AG09309 (cell line): Measurements from ENCODE around the gene LATS2.

Source experiments
- DNase-seq: peaks from one replicate; pipeline ENCODE4 v3.0.0-alpha.2; 2010; ENCODE audit warnings: low read depth
- H3K4me3 ChIP-seq: 2 replicates; pipeline ENCODE4 v1.5.1; 2011; ENCODE audit warnings: mild to moderate bottlenecking, low read depth, low read length, moderate library complexity; ENCODE audit not compliant: control insufficient read depth
- TF ChIP-seq, protein P1 (sequence below): IDR thresholded peaks from 2 replicates; pipeline ENCODE4 v1.5.1; 2011; ENCODE audit warnings: mild to moderate bottlenecking, low read depth, low read length, inconsistent platforms; ENCODE audit not compliant: insufficient read depth, control insufficient read depth; ENCODE audit errors: missing control alignments

The LATS2 gene

GRCh38 chr13:20974981-20975585 lies 86.3 kb downstream of the LATS2 start:
- DNase-seq = no peak
- no peak overlapping the region for H3K4me3 ChIP-seq
- TF ChIP-seq, protein P1, sequence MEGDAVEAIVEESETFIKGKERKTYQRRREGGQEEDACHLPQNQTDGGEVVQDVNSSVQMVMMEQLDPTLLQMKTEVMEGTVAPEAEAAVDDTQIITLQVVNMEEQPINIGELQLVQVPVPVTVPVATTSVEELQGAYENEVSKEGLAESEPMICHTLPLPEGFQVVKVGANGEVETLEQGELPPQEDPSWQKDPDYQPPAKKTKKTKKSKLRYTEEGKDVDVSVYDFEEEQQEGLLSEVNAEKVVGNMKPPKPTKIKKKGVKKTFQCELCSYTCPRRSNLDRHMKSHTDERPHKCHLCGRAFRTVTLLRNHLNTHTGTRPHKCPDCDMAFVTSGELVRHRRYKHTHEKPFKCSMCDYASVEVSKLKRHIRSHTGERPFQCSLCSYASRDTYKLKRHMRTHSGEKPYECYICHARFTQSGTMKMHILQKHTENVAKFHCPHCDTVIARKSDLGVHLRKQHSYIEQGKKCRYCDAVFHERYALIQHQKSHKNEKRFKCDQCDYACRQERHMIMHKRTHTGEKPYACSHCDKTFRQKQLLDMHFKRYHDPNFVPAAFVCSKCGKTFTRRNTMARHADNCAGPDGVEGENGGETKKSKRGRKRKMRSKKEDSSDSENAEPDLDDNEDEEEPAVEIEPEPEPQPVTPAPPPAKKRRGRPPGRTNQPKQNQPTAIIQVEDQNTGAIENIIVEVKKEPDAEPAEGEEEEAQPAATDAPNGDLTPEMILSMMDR = no peak

- no peak overlapping the region for H3K4me3 ChIP-seq
- TF ChIP-seq, protein P1 = no peak
- DNase-seq = no peak
These were observed 87.4 kb downstream of the LATS2 start for GRCh38 chr13:20973886-20974425.

GRCh38 chr13:20972731-20973130 lies 88.7 kb downstream of the LATS2 start:
- no peak for DNase-seq
- TF ChIP-seq, protein P1 = no peak
- H3K4me3 ChIP-seq = no peak overlapping the region

DNA sequence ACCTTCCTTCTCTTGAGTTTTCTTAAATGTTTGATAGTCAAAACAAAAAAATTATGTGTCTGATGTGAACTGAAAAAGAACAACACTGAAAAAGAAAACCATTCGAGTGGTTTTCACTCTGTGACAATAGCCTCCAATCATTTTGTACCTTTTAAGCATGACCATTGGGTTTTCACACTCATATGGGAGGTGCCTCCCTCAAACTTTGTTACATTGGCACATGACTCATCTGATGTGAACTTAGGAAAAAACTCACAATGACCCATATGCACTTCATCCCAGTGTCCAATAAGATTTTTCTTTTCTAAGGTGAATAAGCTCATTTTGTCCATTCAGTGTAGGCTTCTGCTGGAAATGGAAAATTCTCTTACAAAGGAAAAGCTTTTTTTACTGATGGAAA lies 92.2 kb downstream of the LATS2 start:
- DNase-seq = no peak
- H3K4me3 ChIP-seq = no peak overlapping the region

DNA sequence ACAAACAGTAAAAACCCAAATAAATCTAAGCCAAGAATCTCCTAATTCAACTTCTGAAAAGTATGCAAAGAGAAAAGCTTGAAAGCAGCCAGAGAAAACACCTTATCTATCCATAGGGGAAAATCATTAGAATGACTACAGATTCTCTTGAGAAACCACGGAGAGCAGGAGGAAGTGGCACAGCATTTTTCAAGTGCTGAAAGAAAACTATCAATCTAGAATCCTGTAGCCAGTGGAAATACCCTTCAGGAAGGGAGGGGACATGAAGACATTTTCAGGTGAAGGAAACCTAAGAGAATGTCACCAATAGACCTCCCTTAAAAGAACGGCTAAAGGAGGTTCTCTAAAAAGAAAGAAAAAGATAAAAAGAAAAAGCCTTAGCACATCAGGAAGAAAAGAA lies 92.6 kb downstream of the LATS2 start:
- H3K4me3 ChIP-seq = no peak overlapping the region
- no peak for DNase-seq
- TF ChIP-seq, protein P1 = no peak

More for the DNA sequence above, 92.2 kb downstream of the LATS2 start:
- TF ChIP-seq, protein P1 = no peak

GRCh38 chr13:20967340-20967739 lies 94.0 kb downstream of the LATS2 start:
- no peak for DNase-seq
- TF ChIP-seq, protein P1 = no peak

More at GRCh38 chr13:20967340-20967739, 94.0 kb downstream of the LATS2 start:
- no peak overlapping the region for H3K4me3 ChIP-seq
